ENCODE results near the gene PKD1.
A peak's percentile ranks its signal among the peaks of the same experiment; 100 is the strongest.

PKD1 gene

DNA sequence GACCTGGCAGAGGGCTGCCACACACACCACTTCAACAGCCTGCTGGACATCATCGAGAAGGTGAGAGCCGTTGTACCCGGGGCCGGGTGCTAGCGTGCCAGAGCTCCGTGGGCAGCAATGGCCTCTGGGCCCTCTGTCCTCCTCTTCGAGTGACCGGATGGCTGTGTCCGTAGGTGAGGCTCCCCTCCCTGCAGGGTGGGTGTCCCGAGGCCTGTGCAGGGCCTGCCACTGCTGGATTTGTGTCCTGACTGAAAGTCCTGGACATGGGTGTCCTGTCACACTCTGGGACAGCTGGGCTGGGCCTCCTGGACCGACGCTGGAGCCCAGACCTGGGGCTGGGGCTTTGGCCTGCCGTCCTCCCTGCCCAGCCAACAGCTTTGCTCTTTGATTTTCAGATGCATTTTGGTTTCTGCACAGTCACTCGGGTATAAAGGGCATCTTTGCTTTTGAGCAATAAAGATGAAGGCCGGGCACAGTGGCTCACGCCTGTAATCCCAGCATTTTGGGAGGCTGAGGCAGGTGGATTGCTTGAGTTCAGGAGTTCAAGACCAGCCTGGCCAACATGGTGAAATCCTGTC is 71.2 kb downstream of the PKD1 start:
- Histone ChIP-seq H3K36me3 (ENCODE audit: insufficient read depth, low read length) (peaks cover 12% of the 10 kb centered on the region), H3K4me3 (no peak overlapping the region), H3K9me3 (ENCODE audit: low read depth, low read length) (no peaks in the 10 kb centered on the region), H3K27ac (no peak overlapping the region), H3K9ac (ENCODE audit: insufficient read length) (no peak overlapping the region)
- DNase-seq (ENCODE audit: low read depth, low spot score) = no peak
- no peak for TF ChIP-seq EZH2 (IDR thresholded peaks at IDR 0.05)
- no peak for TF ChIP-seq FOXP2 (optimal IDR thresholded peaks at IDR 0.05; ENCODE audit: control extremely low read depth, extremely low read length, insufficient read depth)
- TF ChIP-seq POLR2AphosphoS5 (IDR thresholded peaks at IDR 0.05; ENCODE audit: borderline replicate concordance, low read depth, low read length) = no peak

DNA sequence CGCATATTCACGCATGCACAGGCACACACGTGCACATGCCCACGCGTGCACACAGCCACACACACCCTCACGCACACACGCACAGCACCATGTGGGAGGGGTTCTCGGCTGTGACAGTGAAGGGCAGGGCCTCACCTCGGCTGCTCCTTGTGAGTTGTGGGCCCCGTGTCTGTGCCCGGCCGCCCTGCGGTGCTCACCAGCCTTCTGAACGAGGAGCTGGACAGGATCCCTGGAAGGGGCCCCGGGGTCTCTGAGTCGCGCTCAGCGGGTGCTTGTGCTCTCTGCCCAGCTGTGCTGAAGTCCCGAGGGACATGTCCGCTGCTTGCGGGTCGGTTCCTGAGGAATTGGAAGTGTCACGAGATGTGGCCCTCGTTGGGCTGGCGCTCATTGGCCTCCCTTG is 71.8 kb downstream of the PKD1 start:
- TF ChIP-seq EZH2 (IDR thresholded peaks at IDR 0.05) (no peak), POLR2AphosphoS5 (IDR thresholded peaks at IDR 0.05; ENCODE audit: borderline replicate concordance, low read depth, low read length) (no peak), FOXP2 (optimal IDR thresholded peaks at IDR 0.05; ENCODE audit: control extremely low read depth, extremely low read length, insufficient read depth) (no peak)
- peaks cover 12% of the 10 kb centered on the region for H3K36me3 ChIP-seq (ENCODE audit: insufficient read depth, low read length)
- H3K27ac ChIP-seq = no peak overlapping the region
- H3K4me3 ChIP-seq = no peak overlapping the region
- no peak overlapping the region for H3K9ac ChIP-seq (ENCODE audit: insufficient read length)
- H3K9me3 ChIP-seq (ENCODE audit: low read depth, low read length) = no peaks in the 10 kb centered on the region
- no peak for DNase-seq (ENCODE audit: low read depth, low spot score)

DNA sequence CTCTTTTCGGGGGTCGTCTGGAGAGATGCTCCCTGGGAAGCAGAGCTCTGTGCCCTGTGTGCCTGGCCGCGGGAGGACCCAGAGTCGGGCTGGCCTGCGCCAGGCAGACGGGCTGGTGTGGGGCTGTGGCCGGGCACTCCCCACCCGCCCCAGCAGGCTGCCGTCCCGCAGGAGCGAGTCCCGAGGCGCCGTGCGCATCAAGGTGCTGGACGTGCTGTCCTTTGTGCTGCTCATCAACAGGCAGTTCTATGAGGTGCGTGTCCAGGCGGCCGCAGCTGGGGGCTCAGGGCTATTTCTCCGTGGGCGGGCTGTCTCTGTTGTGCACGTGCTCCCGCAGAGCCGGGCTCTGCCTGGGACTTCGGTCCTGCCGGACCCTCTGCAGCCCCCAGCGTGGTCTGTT is 72.9 kb downstream of the PKD1 start:
- TF ChIP-seq FOXP2 (optimal IDR thresholded peaks at IDR 0.05; ENCODE audit: control extremely low read depth, extremely low read length, insufficient read depth) (no peak), POLR2AphosphoS5 (IDR thresholded peaks at IDR 0.05; ENCODE audit: borderline replicate concordance, low read depth, low read length) (no peak), EZH2 (IDR thresholded peaks at IDR 0.05) (no peak)

DNA sequence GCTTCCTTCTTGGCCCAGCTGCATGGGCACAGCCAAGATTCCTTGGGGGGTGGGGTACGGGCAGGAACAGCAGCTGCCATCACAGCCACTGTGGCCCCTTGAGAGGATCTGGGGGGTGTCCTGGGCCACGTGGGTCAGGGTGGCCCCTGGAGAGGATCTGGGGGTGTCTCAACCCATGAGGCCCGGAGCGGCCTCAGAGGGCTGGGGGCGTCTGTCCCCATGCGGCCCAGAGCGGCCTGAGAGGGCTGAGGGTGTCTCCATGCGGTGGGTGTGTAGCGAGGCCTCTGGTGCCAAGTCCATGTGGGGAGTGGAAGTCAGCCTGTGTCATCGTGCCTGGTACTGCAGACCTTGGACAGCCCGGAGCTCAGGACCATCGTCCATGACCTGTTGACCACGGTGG is 74.2 kb downstream of the PKD1 start:
- TF ChIP-seq POLR2AphosphoS5 (IDR thresholded peaks at IDR 0.05; ENCODE audit: borderline replicate concordance, low read depth, low read length) (no peak), FOXP2 (optimal IDR thresholded peaks at IDR 0.05; ENCODE audit: control extremely low read depth, extremely low read length, insufficient read depth) (no peak), EZH2 (IDR thresholded peaks at IDR 0.05) (no peak)
- Histone ChIP-seq H3K9me3 (ENCODE audit: low read depth, low read length) (no peaks in the 10 kb centered on the region), H3K36me3 (ENCODE audit: insufficient read depth, low read length) (peaks cover 12% of the 10 kb centered on the region), H3K27ac (no peak overlapping the region), H3K9ac (ENCODE audit: insufficient read length) (no peak overlapping the region), H3K4me3 (no peak overlapping the region)
- DNase-seq (ENCODE audit: low read depth, low spot score) = no peak

More for the DNA sequence above, 72.9 kb downstream of the PKD1 start:
- H3K9ac ChIP-seq (ENCODE audit: insufficient read length) = no peak overlapping the region
- no peak overlapping the region for H3K4me3 ChIP-seq
- no peak overlapping the region for H3K27ac ChIP-seq
- no peak for DNase-seq (ENCODE audit: low read depth, low spot score)
- H3K36me3 ChIP-seq (ENCODE audit: insufficient read depth, low read length) = peaks cover 12% of the 10 kb centered on the region
- H3K9me3 ChIP-seq (ENCODE audit: low read depth, low read length) = no peaks in the 10 kb centered on the region

DNA sequence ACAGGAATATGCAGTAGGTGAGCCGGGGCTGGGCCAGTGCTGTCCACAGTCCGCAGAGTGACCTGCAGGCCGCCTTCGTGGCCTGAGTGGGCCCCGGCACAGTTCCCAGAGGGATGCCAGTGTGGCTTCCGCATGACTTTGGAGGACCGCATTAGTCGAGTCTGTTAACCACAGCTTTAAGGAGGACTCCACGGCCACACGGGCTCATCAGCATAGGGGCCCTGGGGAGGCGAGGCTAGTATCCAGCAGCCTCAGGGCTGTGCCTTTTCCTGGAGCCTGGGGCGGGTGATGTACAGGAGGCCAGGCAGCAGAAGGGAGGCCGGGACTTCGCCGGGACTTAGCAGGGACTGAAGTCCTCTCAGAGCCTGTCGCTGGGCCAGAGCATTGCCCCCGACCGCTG is 74.7 kb downstream of the PKD1 start:
- no peaks in the 10 kb centered on the region for H3K9me3 ChIP-seq (ENCODE audit: low read depth, low read length)
- no peak overlapping the region for H3K27ac ChIP-seq
- no peak overlapping the region for H3K4me3 ChIP-seq
- H3K9ac ChIP-seq (ENCODE audit: insufficient read length) = no peak overlapping the region
- no peak for DNase-seq (ENCODE audit: low read depth, low spot score)
- TF ChIP-seq EZH2 (IDR thresholded peaks at IDR 0.05) = no peak
- TF ChIP-seq POLR2AphosphoS5 (IDR thresholded peaks at IDR 0.05; ENCODE audit: borderline replicate concordance, low read depth, low read length) = no peak
- no peak for TF ChIP-seq FOXP2 (optimal IDR thresholded peaks at IDR 0.05; ENCODE audit: control extremely low read depth, extremely low read length, insufficient read depth)
- H3K36me3 ChIP-seq (ENCODE audit: insufficient read depth, low read length) = peaks cover 8% of the 10 kb centered on the region

DNA sequence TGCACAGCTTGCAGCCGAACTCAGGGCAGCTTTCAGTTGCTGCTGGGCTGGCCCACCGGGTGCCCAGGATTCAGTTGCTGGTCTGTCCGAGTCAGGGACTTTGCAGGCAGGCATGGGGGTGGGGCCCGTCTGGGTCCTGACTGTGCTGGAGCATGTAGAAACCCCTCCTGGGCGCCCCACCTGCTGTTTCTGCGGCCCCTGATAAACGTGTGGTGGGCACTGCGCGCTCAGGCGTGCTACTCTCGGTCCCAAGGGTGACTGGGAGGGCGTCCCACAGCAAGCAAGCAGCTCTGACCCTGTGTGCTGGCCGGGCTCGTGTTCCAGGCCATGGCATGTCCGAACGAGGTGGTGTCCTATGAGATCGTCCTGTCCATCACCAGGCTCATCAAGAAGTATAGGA is 75.4 kb downstream of the PKD1 start:
- TF ChIP-seq EZH2 (IDR thresholded peaks at IDR 0.05) (no peak), FOXP2 (optimal IDR thresholded peaks at IDR 0.05; ENCODE audit: control extremely low read depth, extremely low read length, insufficient read depth) (no peak), POLR2AphosphoS5 (IDR thresholded peaks at IDR 0.05; ENCODE audit: borderline replicate concordance, low read depth, low read length) (no peak)
- H3K27ac ChIP-seq = no peak overlapping the region
- H3K4me3 ChIP-seq = no peak overlapping the region
- H3K9ac ChIP-seq (ENCODE audit: insufficient read length) = no peak overlapping the region
- H3K36me3 ChIP-seq (ENCODE audit: insufficient read depth, low read length) = peaks cover 3% of the 10 kb centered on the region; the same call in 1 of the 2 replicates
- no peaks in the 10 kb centered on the region for H3K9me3 ChIP-seq (ENCODE audit: low read depth, low read length)
- DNase-seq (ENCODE audit: low read depth, low spot score) = no peak

DNA sequence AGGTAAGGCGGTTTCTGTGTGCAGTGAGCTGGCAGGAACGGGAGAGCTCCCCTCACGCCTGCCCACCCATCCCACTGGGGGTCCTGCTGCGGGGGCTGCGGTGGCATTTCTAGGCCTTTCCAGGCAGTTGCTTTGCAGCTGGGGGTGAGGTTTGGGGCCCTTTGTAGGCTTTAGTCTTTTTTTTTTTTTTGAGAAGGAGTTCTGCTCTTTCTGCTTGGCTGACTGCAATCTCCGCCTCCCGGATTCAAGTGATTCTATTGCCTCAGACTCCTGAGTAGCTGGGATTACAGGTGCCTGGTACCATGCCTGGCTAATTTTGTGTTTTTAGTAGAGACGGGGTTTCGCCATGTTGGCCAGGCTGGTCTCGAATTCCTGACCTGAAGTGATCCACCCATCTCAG is 76.8 kb downstream of the PKD1 start:
- DNase-seq (ENCODE audit: low read depth, low spot score) = no peak
- peak overlapping the region; percentile 20 for H3K9ac ChIP-seq (ENCODE audit: insufficient read length)
- no peaks in the 10 kb centered on the region for H3K9me3 ChIP-seq (ENCODE audit: low read depth, low read length)
- TF ChIP-seq FOXP2 (optimal IDR thresholded peaks at IDR 0.05; ENCODE audit: control extremely low read depth, extremely low read length, insufficient read depth) (no peak), EZH2 (IDR thresholded peaks at IDR 0.05) (no peak), POLR2AphosphoS5 (IDR thresholded peaks at IDR 0.05; ENCODE audit: borderline replicate concordance, low read depth, low read length) (no peak)
- no peak overlapping the region for H3K4me3 ChIP-seq
- H3K27ac ChIP-seq = no peak overlapping the region
- H3K36me3 ChIP-seq (ENCODE audit: insufficient read depth, low read length) = peaks cover 3% of the 10 kb centered on the region; the same call in 1 of the 2 replicates

DNA sequence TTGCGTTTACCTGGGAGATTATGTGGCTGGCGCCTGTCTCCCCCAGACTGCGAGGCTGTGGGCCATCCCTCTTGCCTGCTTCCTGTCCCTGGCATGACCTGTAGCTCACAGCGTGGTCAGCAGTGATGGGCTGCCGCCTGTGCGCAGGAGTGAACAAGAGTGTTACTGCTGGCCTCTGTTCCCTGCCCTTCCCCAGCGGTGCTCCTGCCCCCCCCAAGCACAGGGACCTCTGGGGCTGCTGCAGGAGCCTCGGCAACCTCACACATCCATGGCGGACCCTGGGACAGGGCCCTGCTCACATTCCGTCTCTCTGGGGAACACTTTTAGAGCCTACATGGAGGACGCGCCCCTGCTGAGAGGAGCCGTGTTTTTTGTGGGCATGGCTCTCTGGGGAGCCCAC is 77.3 kb downstream of the PKD1 start:
- no peak overlapping the region for H3K4me3 ChIP-seq
- no peak overlapping the region for H3K27ac ChIP-seq
- no peak for TF ChIP-seq POLR2AphosphoS5 (IDR thresholded peaks at IDR 0.05; ENCODE audit: borderline replicate concordance, low read depth, low read length)
- TF ChIP-seq FOXP2 (optimal IDR thresholded peaks at IDR 0.05; ENCODE audit: control extremely low read depth, extremely low read length, insufficient read depth) = no peak
- no peaks in the 10 kb centered on the region for H3K9me3 ChIP-seq (ENCODE audit: low read depth, low read length)
- H3K9ac ChIP-seq (ENCODE audit: insufficient read length) = peak overlapping the region; percentile 20
- peaks cover 3% of the 10 kb centered on the region; the same call in 1 of the 2 replicates for H3K36me3 ChIP-seq (ENCODE audit: insufficient read depth, low read length)
- no peak for DNase-seq (ENCODE audit: low read depth, low spot score)

DNA sequence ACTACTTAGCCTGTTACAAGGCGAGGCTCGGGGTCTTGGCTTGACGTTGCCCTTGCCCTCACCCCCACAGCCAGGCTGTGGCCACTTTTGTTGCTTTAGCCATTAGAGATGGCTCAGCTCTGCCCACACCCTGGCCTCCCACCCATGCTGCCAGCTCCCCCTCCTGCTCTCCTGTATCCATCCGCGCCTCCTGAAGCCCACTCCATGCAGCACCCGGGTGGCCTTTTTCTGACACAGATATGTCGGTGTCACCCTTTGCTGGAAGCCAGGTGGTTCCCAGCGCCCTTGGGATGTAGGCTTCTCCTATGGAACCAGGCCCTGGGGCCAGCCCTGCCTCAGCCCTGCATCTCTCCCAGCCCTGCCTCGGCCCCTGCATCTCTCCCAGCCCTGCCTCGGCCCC is 78.3 kb downstream of the PKD1 start:
- H3K36me3 ChIP-seq (ENCODE audit: insufficient read depth, low read length) = peaks cover 3% of the 10 kb centered on the region; the same call in 1 of the 2 replicates
- no peaks in the 10 kb centered on the region for H3K9me3 ChIP-seq (ENCODE audit: low read depth, low read length)
- TF ChIP-seq EZH2 (IDR thresholded peaks at IDR 0.05) (no peak), POLR2AphosphoS5 (IDR thresholded peaks at IDR 0.05; ENCODE audit: borderline replicate concordance, low read depth, low read length) (no peak), FOXP2 (optimal IDR thresholded peaks at IDR 0.05; ENCODE audit: control extremely low read depth, extremely low read length, insufficient read depth) (no peak)
- H3K4me3 ChIP-seq = no peak overlapping the region
- no peak for DNase-seq (ENCODE audit: low read depth, low spot score)
- no peak overlapping the region for H3K27ac ChIP-seq
- no peak overlapping the region for H3K9ac ChIP-seq (ENCODE audit: insufficient read length)
